Activated B cell treated with CpG ODN at 0.5 μM for 24 hours (primary cell): ENCODE measurements around the gene ADAM29. TPM values are rescaled to one million over a fixed set of nuclear protein-coding genes. Genes with fewer than 3 reads are reported as not detected.

ENCODE experiments used
- ATAC-seq: fragments of 200-7000 bp; cut with Tn5 transposase; one replicate; pipeline ENCODE4 v1.10.0; 2021; ENCODE audit warnings: low read depth, mild to moderate bottlenecking, moderate library complexity
- CTCF ChIA-PET: fragments of 350-600 bp; sonication (Branson Sonifier 250); formaldehyde crosslinking; loops from one replicate; lab custom pipeline; 2021; ENCODE audit warnings: antibody characterized with exemption; lab: Charles Lee
- POLR2A ChIA-PET: fragments of 350-600 bp; sonication (Branson Sonifier 250); formaldehyde crosslinking; loops from one replicate; lab custom pipeline; 2021; ENCODE audit warnings: antibody characterized with exemption; lab: Charles Lee
- DNase-seq: peaks from one replicate; pipeline ENCODE4 v3.0.0; 2022
- H3K27ac Mint-ChIP-seq: one replicate; pipeline ENCODE4 v1.8.0; 2020; ENCODE audit warnings: mixed read lengths
- H3K27me3 Mint-ChIP-seq: one replicate; pipeline ENCODE4 v1.8.0; 2021; ENCODE audit warnings: mixed read lengths
- H3K36me3 Mint-ChIP-seq: one replicate; pipeline ENCODE4 v1.8.0; 2021; ENCODE audit warnings: low read depth, mixed read lengths
- H3K4me1 Mint-ChIP-seq: one replicate; pipeline ENCODE4 v1.8.0; 2021; ENCODE audit warnings: mixed read lengths
- H3K4me3 Mint-ChIP-seq: one replicate; pipeline ENCODE4 v1.8.0; 2020; ENCODE audit warnings: mild to moderate bottlenecking, mixed read lengths
- H3K9me3 Mint-ChIP-seq: one replicate; pipeline ENCODE4 v1.8.0; 2020; ENCODE audit warnings: mixed read lengths
- CTCF ChIP-seq: fragments of 200-600 bp; IDR thresholded peaks from one replicate; pipeline ENCODE4 v1.8.0; 2022; ENCODE audit warnings: antibody characterized with exemption, mild to moderate bottlenecking
- intact Hi-C: fragments of 100-400 bp; cut with micrococcal nuclease; formaldehyde crosslinking; loops from one replicate; pipeline ENCODE4 v1.15.1; 2024
- total RNA-seq: library from RNA; stranded (reverse); gene quantifications from 2 replicates; pipeline ENCODE4 v1.2.3, GENCODE V29; 2022

The ADAM29 gene
- total RNA-seq, 1 donor from 2014 or later: not detected

GRCh38 chr4:174928575-174929253, 10.6 kb downstream of the ADAM29 start:
- intact Hi-C loops: loop anchor here (2.0 to 5.0 kb wide), 2 partner anchors 54 to 166 kb away; no protein-coding TSS in a partner anchor
- ChIA-PET CTCF (interaction anchor here (0.9 kb wide), 1 partner anchor 18 kb away, joined by 3 read pairs; no protein-coding TSS in a partner anchor), POLR2A (interaction anchor here (0.6 to 1.4 kb wide), 3 partner anchors 9 to 100 kb away, joined by 3 to 4 read pairs (median 4); partner anchors contain the start of gene GLRA3)
- Mint-ChIP-seq H3K36me3 (no peaks in the 10 kb centered on the region), H3K9me3 (no peaks in the 10 kb centered on the region), H3K27me3 (no peaks in the 10 kb centered on the region), H3K4me1 (peaks cover 31% of the 10 kb centered on the region), H3K4me3 (peak overlapping the region; percentile 16), H3K27ac (peak overlapping the region; percentile 79)
- TF ChIP-seq CTCF: no peak
- peak; percentile 43 for ATAC-seq
- DNase-seq: no peak

- Mint-ChIP-seq H3K9me3 (no peaks in the 10 kb centered on the region), H3K27ac (peak overlapping the region; percentile 79), H3K4me3 (no peak overlapping the region), H3K4me1 (peaks cover 31% of the 10 kb centered on the region), H3K36me3 (no peaks in the 10 kb centered on the region), H3K27me3 (no peaks in the 10 kb centered on the region)
- no peak for DNase-seq
- no peak for ATAC-seq
- intact Hi-C loops: loop anchor here (2.0 to 5.0 kb wide), 2 partner anchors 55 to 167 kb away; no protein-coding TSS in a partner anchor
- POLR2A ChIA-PET: interaction anchor here (0.9 to 1.4 kb wide), 2 partner anchors 10 to 100 kb away, joined by 3 to 4 read pairs; partner anchors contain the start of gene GLRA3
- CTCF ChIA-PET: no interaction called here
- no peak for TF ChIP-seq CTCF
Measured at GRCh38 chr4:174929346-174929745, 11.2 kb downstream of the ADAM29 start.

DNA sequence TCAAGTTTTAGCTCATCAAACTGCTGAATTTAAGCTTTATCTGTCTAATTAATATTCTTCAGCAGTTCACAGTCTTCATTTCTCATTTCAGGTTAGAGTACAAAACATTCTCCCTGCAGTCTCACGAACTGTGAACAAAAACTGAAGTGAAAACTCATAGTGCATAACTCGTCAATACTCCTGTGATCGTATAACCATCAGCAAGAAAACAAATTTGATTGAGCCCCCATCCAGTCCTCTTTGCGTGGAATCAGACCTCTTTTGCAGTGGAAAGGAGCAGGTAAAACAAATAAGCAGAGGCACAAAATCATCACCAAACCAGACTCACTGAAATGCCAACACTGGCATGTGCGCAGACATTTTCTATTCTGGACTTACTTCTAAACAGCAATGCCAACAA, 12.7 kb downstream of the ADAM29 start:
- no peak for TF ChIP-seq CTCF
- DNase-seq (no peak), ATAC-seq (no peak)
- POLR2A ChIA-PET: no interaction called here
- CTCF ChIA-PET: no interaction called here
- H3K4me3 Mint-ChIP-seq: no peak overlapping the region
- H3K36me3 Mint-ChIP-seq: no peaks in the 10 kb centered on the region
- H3K27me3 Mint-ChIP-seq: no peaks in the 10 kb centered on the region
- H3K27ac Mint-ChIP-seq: peak overlapping the region; percentile 69
- H3K9me3 Mint-ChIP-seq: no peaks in the 10 kb centered on the region
- H3K4me1 Mint-ChIP-seq: peaks cover 27% of the 10 kb centered on the region
- intact Hi-C loops: no loop called here

- CTCF ChIA-PET: no interaction called here
Measured at GRCh38 chr4:174933083-174933482, 14.9 kb downstream of the ADAM29 start.

More at GRCh38 chr4:174933083-174933482, 14.9 kb downstream of the ADAM29 start:
- ATAC-seq: no peak
- H3K36me3 Mint-ChIP-seq: no peaks in the 10 kb centered on the region
- intact Hi-C loops: no loop called here
- H3K4me3 Mint-ChIP-seq: no peak overlapping the region
- DNase-seq: no peak
- no peak for TF ChIP-seq CTCF
- POLR2A ChIA-PET: no interaction called here
- no peak overlapping the region for H3K27ac Mint-ChIP-seq
- no peaks in the 10 kb centered on the region for H3K9me3 Mint-ChIP-seq
- no peaks in the 10 kb centered on the region for H3K27me3 Mint-ChIP-seq
- H3K4me1 Mint-ChIP-seq: peaks cover 20% of the 10 kb centered on the region
